RWPE1 (cell line): Measurements from ENCODE around the gene SURF4.

Experiments used
- CTCF ChIA-PET: fragments of 350-600 bp; sonication (Branson Sonifier 250); formaldehyde crosslinking; extraction: SDS; loops from one replicate; lab custom pipeline; 2021; lab: Yijun Ruan, JAX
- POLR2A ChIA-PET: fragments of 400-600 bp; formaldehyde crosslinking; extraction: SDS; loops from one replicate; lab custom pipeline; 2020; ENCODE audit warnings: antibody characterized with exemption; ENCODE audit not compliant: low non-redundant PET; lab: Yijun Ruan, JAX
- DNase-seq: peaks from one replicate; pipeline ENCODE4 v3.0.0; 2012; ENCODE audit warnings: low spot score
- H3K27ac ChIP-seq: fragments of 450-650 bp; 2 replicates; pipeline ENCODE4 v1.5.1; 2017
- CTCF ChIP-seq: fragments of 450-650 bp; conservative IDR thresholded peaks from 2 replicates; pipeline ENCODE4 v1.5.1; 2017; ENCODE audit warnings: low read depth, mild to moderate bottlenecking

The SURF4 gene

GRCh38 chr9:133348718-133349573, 26.9 kb downstream of the SURF4 start:
- TF ChIP-seq CTCF: no peak

GRCh38 chr9:133347985-133348717, 27.7 kb downstream of the SURF4 start, which contains the start of the genes MED22 and RPL7A:
TSS of gene MED22 (minus strand) at chr9:133348131. CDS start at chr9:133346662, 1,469 bp downstream.
TSS of gene RPL7A (plus strand) at chr9:133348218. CDS start at chr9:133348244, 26 bp downstream.
- H3K27ac ChIP-seq: peak within 1 kb of the TSS; percentile 93
- peak; percentile 97 for DNase-seq
- ChIA-PET POLR2A (interaction anchor here (0.6 to 1.5 kb wide), 8 partner anchors 9 to 126 kb away, joined by 3 to 9 read pairs (median 4); partner anchors contain the start of genes STKLD1, SURF1, SURF2 and SURF6), CTCF (interaction anchor here (0.5 to 0.7 kb wide), 3 partner anchors 57 to 138 kb away, joined by 3 read pairs; no protein-coding TSS in a partner anchor)
- no peak for TF ChIP-seq CTCF

More at GRCh38 chr9:133348718-133349573, 26.9 kb downstream of the SURF4 start:
- CTCF ChIA-PET: interaction anchor here (0.5 kb wide), 1 partner anchor 137 kb away, joined by 3 read pairs; no protein-coding TSS in a partner anchor
- peak overlapping the region; percentile 93 for H3K27ac ChIP-seq
- POLR2A ChIA-PET: interaction anchor here (0.7 to 1.5 kb wide), 6 partner anchors 8 to 125 kb away, joined by 3 to 9 read pairs (median 4); partner anchors contain the start of genes SURF1, SURF2 and SURF6
- no peak for DNase-seq

- DNase-seq: peak; percentile 67
- no peak; the same call in 1 of the 2 replicates for TF ChIP-seq CTCF
- H3K27ac ChIP-seq: peak overlapping the region; percentile 93
- ChIA-PET CTCF (interaction anchor here (0.6 to 0.7 kb wide), 2 partner anchors 57 to 139 kb away, joined by 3 read pairs; no protein-coding TSS in a partner anchor), POLR2A (interaction anchor here (0.6 to 1.5 kb wide), 6 partner anchors 9 to 41 kb away, joined by 3 to 9 read pairs (median 5); partner anchors contain the start of genes STKLD1, SURF1, SURF2 and SURF6)
Observed at GRCh38 chr9:133347515-133347984, 28.3 kb downstream of the SURF4 start.

- ChIA-PET POLR2A (interaction anchor here (0.6 kb wide), 2 partner anchors 103 to 156 kb away, joined by 3 to 7 read pairs; no protein-coding TSS in a partner anchor), CTCF (interaction anchor here (0.6 to 1.1 kb wide), 5 partner anchors 11 to 141 kb away, joined by 3 to 6 read pairs (median 4); no protein-coding TSS in a partner anchor)
- peak overlapping the region; percentile 93 for H3K27ac ChIP-seq
- DNase-seq: no peak
- no peak for TF ChIP-seq CTCF
Observed at GRCh38 chr9:133346021-133346785, 29.7 kb downstream of the SURF4 start.

GRCh38 chr9:133345596-133345995, 30.3 kb downstream of the SURF4 start:
- no peak for DNase-seq
- POLR2A ChIA-PET: no interaction called here
- TF ChIP-seq CTCF: no peak
- CTCF ChIA-PET: interaction anchor here (0.6 to 1.1 kb wide), 3 partner anchors 12 to 142 kb away, joined by 3 to 5 read pairs (median 4); no protein-coding TSS in a partner anchor
- peak overlapping the region; percentile 93 for H3K27ac ChIP-seq
